Gastroesophageal sphincter (tissue), 3 donors: Measurements from ENCODE around the gene PSME4.

ENCODE experiments used
- EP300 ChIP-seq: sonication (generic); formaldehyde crosslinking; IDR thresholded peaks from one replicate; pipeline ENCODE4 v1.6.1; 2017; ENCODE audit warnings: antibody characterized with exemption, mild to moderate bottlenecking
- POLR2A ChIP-seq, 2 donors: fragments of 450-650 bp; IDR thresholded peaks; one replicate each; pipeline ENCODE4 v1.6.1; 2017; ENCODE audit warnings: antibody characterized with exemption in 2 of 2, mild to moderate bottlenecking in 2 of 2, moderate library complexity in 1 of 2
- TF ChIP-seq, protein P1 (sequence below), 4 experiments: fragments of 200-600 bp in 2 of 4; fragments of 450-650 bp in 2 of 4; sonication (generic) in 1 of 4; IDR thresholded peaks; one replicate each; pipeline ENCODE4 v1.5.1; 2017 to 2019; ENCODE audit warnings: antibody characterized with exemption in 4 of 4, mild to moderate bottlenecking in 2 of 4, moderate library complexity in 2 of 4

DNA sequence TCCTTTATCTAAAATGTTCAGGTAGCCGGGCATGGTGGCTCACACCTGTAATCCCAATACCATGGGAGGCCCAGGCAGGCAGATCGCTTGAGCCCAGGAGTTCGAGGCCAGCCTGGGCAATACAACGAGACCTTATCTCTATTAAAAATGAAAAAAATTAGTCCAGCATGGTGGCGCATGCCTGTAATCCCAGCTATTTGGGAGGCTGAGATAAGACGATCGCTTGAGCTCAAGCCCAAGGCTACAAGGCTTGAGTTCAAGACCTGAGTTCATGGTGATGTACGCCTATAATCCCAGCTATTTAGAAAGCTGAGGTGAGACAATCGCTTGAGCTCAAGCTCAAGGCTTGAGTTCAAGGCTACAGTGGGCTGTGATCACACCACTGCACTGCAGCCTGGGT is 65.4 kb downstream of the PSME4 start:
- TF ChIP-seq POLR2A (IDR thresholded peaks at IDR 0.05), result no peak
- no peak for TF ChIP-seq EP300
- TF ChIP-seq, protein P1, sequence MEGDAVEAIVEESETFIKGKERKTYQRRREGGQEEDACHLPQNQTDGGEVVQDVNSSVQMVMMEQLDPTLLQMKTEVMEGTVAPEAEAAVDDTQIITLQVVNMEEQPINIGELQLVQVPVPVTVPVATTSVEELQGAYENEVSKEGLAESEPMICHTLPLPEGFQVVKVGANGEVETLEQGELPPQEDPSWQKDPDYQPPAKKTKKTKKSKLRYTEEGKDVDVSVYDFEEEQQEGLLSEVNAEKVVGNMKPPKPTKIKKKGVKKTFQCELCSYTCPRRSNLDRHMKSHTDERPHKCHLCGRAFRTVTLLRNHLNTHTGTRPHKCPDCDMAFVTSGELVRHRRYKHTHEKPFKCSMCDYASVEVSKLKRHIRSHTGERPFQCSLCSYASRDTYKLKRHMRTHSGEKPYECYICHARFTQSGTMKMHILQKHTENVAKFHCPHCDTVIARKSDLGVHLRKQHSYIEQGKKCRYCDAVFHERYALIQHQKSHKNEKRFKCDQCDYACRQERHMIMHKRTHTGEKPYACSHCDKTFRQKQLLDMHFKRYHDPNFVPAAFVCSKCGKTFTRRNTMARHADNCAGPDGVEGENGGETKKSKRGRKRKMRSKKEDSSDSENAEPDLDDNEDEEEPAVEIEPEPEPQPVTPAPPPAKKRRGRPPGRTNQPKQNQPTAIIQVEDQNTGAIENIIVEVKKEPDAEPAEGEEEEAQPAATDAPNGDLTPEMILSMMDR (IDR thresholded peaks at IDR 0.05), result no peak
